A549 (cell line): ENCODE data around the gene OXNAD1. TPM values are rescaled to one million over a fixed set of nuclear protein-coding genes. Genes with fewer than 3 reads are reported as not detected.

Experiments used
- ATAC-seq, 2 experiments: fragments of 200-7000 bp in 1 of 2; fragments of >200 bp in 1 of 2; cut with Nextera tagmentation in 1 of 2; cut with Tn5 transposase in 1 of 2; 3 replicates each; pipeline versions ENCODE4 v1.8.0 to v1.9.1; 2018 to 2020; ENCODE audit warnings: mild to moderate bottlenecking in 1 of 2, moderate library complexity in 1 of 2
- CTCF ChIA-PET: fragments of 300-600 bp; sonication (Branson Sonifier 250); formaldehyde crosslinking; extraction: SDS; loops from one replicate; lab custom pipeline; 2021; ENCODE audit warnings: antibody characterized with exemption, inconsistent platforms; lab: Yijun Ruan, JAX
- POLR2A ChIA-PET: fragments of 350-600 bp; formaldehyde crosslinking; extraction: SDS; loops from one replicate; lab custom pipeline; 2021; ENCODE audit warnings: antibody characterized with exemption, inconsistent platforms; lab: Yijun Ruan, JAX
- DNase-seq, 2 experiments: peaks; one replicate each; pipeline versions ENCODE4 v3.0.0 to v3.0.0-alpha.2; 2011 to 2016; ENCODE audit warnings: low read depth in 1 of 2, low spot score in 1 of 2
- FAIRE-seq: peaks from 2 replicates; lab custom pipeline; 2011; peaks lifted over from hg19 to GRCh38; lab: Jason Lieb, UNC
- H3K27ac ChIP-seq, 2 experiments: fragments of >200 bp; sonication (Bioruptor Twin); formaldehyde crosslinking; 3 replicates each; pipeline ENCODE4 v1.5.1; 2016 to 2017
- H3K4me1 ChIP-seq: fragments of >200 bp; sonication (Bioruptor Twin); formaldehyde crosslinking; 3 replicates; pipeline ENCODE4 v1.6.1; 2016
- H3K4me2 ChIP-seq: fragments of >200 bp; sonication (Bioruptor Twin); formaldehyde crosslinking; 3 replicates; pipeline ENCODE4 v1.6.1; 2016
- H3K4me3 ChIP-seq: fragments of >200 bp; sonication (Bioruptor Twin); formaldehyde crosslinking; 3 replicates; pipeline ENCODE4 v1.5.1; 2016
- H3K9me3 ChIP-seq: fragments of >200 bp; sonication (Bioruptor Twin); formaldehyde crosslinking; 3 replicates; pipeline ENCODE4 v1.6.1; 2016
- BCL3 ChIP-seq: fragments of >200 bp; sonication (Bioruptor Twin); formaldehyde crosslinking; IDR thresholded peaks from 3 replicates; pipeline ENCODE4 v1.6.1; 2016
- BHLHE40 ChIP-seq: IDR thresholded peaks from 2 replicates; pipeline ENCODE4 v1.6.1; 2012; ENCODE audit warnings: low read depth, low read length, inconsistent platforms
- FOSB ChIP-seq: fragments of 250-450 bp; sonication (Bioruptor Pico); IDR thresholded peaks from 2 replicates; pipeline ENCODE4 v1.5.0; 2020; ENCODE audit warnings: mild to moderate bottlenecking, moderate library complexity
- FOSL2 ChIP-seq, 2 experiments: fragments of 450-650 bp in 1 of 2; fragments of >200 bp in 1 of 2; sonication (Bioruptor Twin) in 1 of 2; formaldehyde crosslinking; IDR thresholded peaks; 2 replicates each; pipeline versions ENCODE4 v1.5.0 to v1.6.1; 2016 to 2020; ENCODE audit warnings: mild to moderate bottlenecking in 1 of 2, moderate library complexity in 1 of 2
- GATA3 ChIP-seq: IDR thresholded peaks from 2 replicates; pipeline ENCODE4 v1.6.1; 2012; ENCODE audit warnings: borderline replicate concordance
- HDAC2 ChIP-seq: fragments of 200-600 bp; sonication (generic); IDR thresholded peaks from 2 replicates; pipeline ENCODE4 v1.6.1; 2016
- HOXA7 ChIP-seq: fragments of 250-450 bp; sonication (Bioruptor Pico); IDR thresholded peaks from 2 replicates; pipeline ENCODE4 v1.5.0; 2020; ENCODE audit warnings: mild to moderate bottlenecking, moderate library complexity
- HOXB13 ChIP-seq: fragments of 250-450 bp; sonication (Bioruptor Pico); IDR thresholded peaks from 2 replicates; pipeline ENCODE4 v1.5.0; 2020; ENCODE audit warnings: low read depth, mild to moderate bottlenecking, moderate library complexity
- JUN ChIP-seq, 2 experiments: fragments of >200 bp; sonication (Bioruptor Twin); formaldehyde crosslinking; IDR thresholded peaks; 2 replicates in 1 of 2; 3 replicates in 1 of 2; pipeline ENCODE4 v1.6.1; 2016 to 2017
- KDM5A ChIP-seq: fragments of 200-600 bp; sonication (generic); IDR thresholded peaks from 2 replicates; pipeline ENCODE4 v1.6.1; 2016; ENCODE audit warnings: antibody characterized with exemption, mild to moderate bottlenecking
- MAFK ChIP-seq: fragments of 450-650 bp; IDR thresholded peaks from 2 replicates; pipeline ENCODE4 v1.6.1; 2014; ENCODE audit not compliant: partially characterized antibody
- NFE2L2 ChIP-seq: fragments of 150-350 bp; conservative IDR thresholded peaks from 2 replicates; pipeline ENCODE4 v1.6.1; 2014; ENCODE audit warnings: low read length
- POLR2A ChIP-seq: IDR thresholded peaks from 2 replicates; pipeline ENCODE4 v1.6.1; 2012; ENCODE audit warnings: mild to moderate bottlenecking, low read length
- POLR2AphosphoS2 ChIP-seq: conservative IDR thresholded peaks from 2 replicates; pipeline ENCODE4 v1.6.1; 2012; ENCODE audit warnings: low read length, improper control_type of control experiment, inconsistent platforms
- RAD21 ChIP-seq, 2 experiments: fragments of >200 bp in 1 of 2; sonication (Bioruptor Twin) in 1 of 2; formaldehyde crosslinking in 1 of 2; IDR thresholded peaks in 1 of 2; conservative IDR thresholded peaks in 1 of 2; 2 replicates in 1 of 2; 3 replicates in 1 of 2; pipeline ENCODE4 v1.6.1; 2012 to 2018; ENCODE audit warnings: inconsistent platforms in 1 of 2
- RCOR1 ChIP-seq: fragments of 150-350 bp; IDR thresholded peaks from 2 replicates; pipeline ENCODE4 v1.6.1; 2014; ENCODE audit warnings: antibody characterized with exemption, low read length, low read depth
- REST ChIP-seq: fragments of 200-600 bp; sonication (generic); IDR thresholded peaks from 2 replicates; pipeline ENCODE4 v1.6.1; 2016; ENCODE audit warnings: antibody characterized with exemption, mild to moderate bottlenecking, moderate library complexity
- RNF2 ChIP-seq: fragments of 200-600 bp; sonication (generic); IDR thresholded peaks from 2 replicates; pipeline ENCODE4 v1.6.1; 2016; ENCODE audit warnings: low read depth, mild to moderate bottlenecking, antibody characterized with exemption, moderate library complexity, borderline replicate concordance
- SMC3 ChIP-seq: fragments of >200 bp; sonication (Bioruptor Twin); formaldehyde crosslinking; IDR thresholded peaks from 3 replicates; pipeline ENCODE4 v1.6.1; 2018; ENCODE audit warnings: inconsistent platforms
- SREBF2 ChIP-seq: fragments of 450-650 bp; IDR thresholded peaks from 2 replicates; pipeline ENCODE4 v1.6.1; 2014; ENCODE audit warnings: mild to moderate bottlenecking, moderate library complexity
- TP53 ChIP-seq: fragments of 250-450 bp; sonication (Bioruptor Pico); IDR thresholded peaks from 2 replicates; pipeline ENCODE4 v1.5.0; 2021; ENCODE audit warnings: mild to moderate bottlenecking, moderate library complexity
- ZFP36 ChIP-seq: fragments of 450-650 bp; IDR thresholded peaks from 2 replicates; pipeline ENCODE4 v1.6.1; 2014; ENCODE audit warnings: borderline replicate concordance; ENCODE audit not compliant: partially characterized antibody
- ZSCAN20 ChIP-seq: fragments of 250-450 bp; sonication (Bioruptor Pico); IDR thresholded peaks from 2 replicates; pipeline ENCODE4 v1.8.0; 2022; ENCODE audit warnings: mild to moderate bottlenecking, moderate library complexity
- WGBS: methylation state at CpG from one replicate; pipeline ENCODE4 v1.1.6; 2017; ENCODE audit errors: missing lambda C conversion rate; 5-methylcytosine and 5-hydroxymethylcytosine counted together
- polyA plus RNA-seq, 4 experiments: library from polyadenylated mRNA; depleted of rRNA in 3 of 4; stranded (reverse); fragments of >200 nt; fragmentation: RNase III in 1 of 4; extraction: RNeasy Plus Mini Kit Qiagen cat#74134 plus additional on column Dnase treatment in 1 of 4; gene quantifications; 2 replicates in 3 of 4; 3 replicates in 1 of 4; pipeline ENCODE4 v1.2.3, GENCODE V29; 2011 to 2017

The OXNAD1 gene
- polyA plus RNA-seq, 2 of the 4 experiments (the other 2 are of a cell fraction) = 8.8 to 25.9 TPM

- no peak for FAIRE-seq
- no peak overlapping the region for H3K27ac ChIP-seq
- no peak for TF ChIP-seq RNF2
- TF ChIP-seq GATA3 = no peak
- no peak for TF ChIP-seq POLR2A
- TF ChIP-seq POLR2AphosphoS2 = no peak
- TF ChIP-seq SREBF2 = no peak
- TF ChIP-seq ZFP36 = no peak
- no peak for TF ChIP-seq KDM5A
- no peak for TF ChIP-seq RAD21 (conservative IDR thresholded peaks at IDR 0.05 in 1 of 2, IDR thresholded peaks at IDR 0.05 in 1 of 2)
- no peak for TF ChIP-seq NFE2L2
- TF ChIP-seq MAFK = no peak
- no peak for TF ChIP-seq ZSCAN20 (CRISPR knock-in tag)
- no peak for TF ChIP-seq FOSL2 (IDR thresholded peaks at IDR 0.05)
- no peak for TF ChIP-seq FOSL2 (CRISPR knock-in tag; IDR thresholded peaks at IDR 0.05)
- TF ChIP-seq BHLHE40 = no peak
- TF ChIP-seq SMC3 = no peak
- no peak for TF ChIP-seq HOXA7
- no peak for TF ChIP-seq RCOR1
- TF ChIP-seq REST = no peak
- ChIA-PET POLR2A (no interaction called here), CTCF (interaction anchor here (1.6 kb wide), 1 partner anchor 200 kb away, joined by 6 read pairs; no protein-coding TSS in a partner anchor)
- H3K4me2 ChIP-seq = no peak overlapping the region
- ATAC-seq = no peak
- no peak overlapping the region for H3K4me3 ChIP-seq
- H3K9me3 ChIP-seq = no peaks in the 10 kb centered on the region
- H3K4me1 ChIP-seq = peaks cover 6% of the 10 kb centered on the region
- no peak for DNase-seq
- WGBS = 52% methylated on average over 3 of the region's 3 CpGs
These were observed 15.1 kb upstream of the OXNAD1 start for GRCh38 chr3:16249886-16250285.

- ChIA-PET POLR2A (interaction anchor here (1.1 kb wide), 1 partner anchor 191 kb away, joined by 3 read pairs; no protein-coding TSS in a partner anchor), CTCF (interaction anchor here (0.9 to 3.9 kb wide), 10 partner anchors 8 to 439 kb away, joined by 3 to 14 read pairs (median 4); partner anchors contain the start of genes DPH3 and OXNAD1)
- DNase-seq = no peak
- 62% methylated on average over 9 of the region's 9 CpGs for WGBS
- Histone ChIP-seq H3K4me1 (peaks cover 6% of the 10 kb centered on the region), H3K9me3 (no peaks in the 10 kb centered on the region), H3K4me2 (no peak overlapping the region), H3K4me3 (no peak overlapping the region), H3K27ac (no peak overlapping the region)
- ATAC-seq = no peak
- no peak for FAIRE-seq
- TF ChIP-seq HDAC2 = no peak
- TF ChIP-seq TP53 (CRISPR knock-in tag) = no peak
- TF ChIP-seq RAD21 (conservative IDR thresholded peaks at IDR 0.05 in 1 of 2, IDR thresholded peaks at IDR 0.05 in 1 of 2) = no peak
- TF ChIP-seq HOXB13 = no peak
- TF ChIP-seq BCL3 = no peak
- no peak for TF ChIP-seq FOSB (CRISPR knock-in tag)
- no peak for TF ChIP-seq JUN (IDR thresholded peaks at IDR 0.05)
These were observed 13.5 kb upstream of the OXNAD1 start for GRCh38 chr3:16251316-16252085.
